ENCODE data around the gene PAK5. TPM values are rescaled to one million over a fixed set of nuclear protein-coding genes. Genes with fewer than 3 reads are reported as not detected.

The PAK5 gene
- total RNA-seq, 2 experiments from 2014 or later: not detected

- Mint-ChIP-seq H3K9me3 (no peaks in the 10 kb centered on the region), H3K36me3 (ENCODE audit: low read depth) (no peaks in the 10 kb centered on the region), H3K4me3 (no peak overlapping the region), H3K27me3 (peaks cover 58% of the 10 kb centered on the region), H3K4me1 (ENCODE audit: low read depth) (no peaks in the 10 kb centered on the region), H3K27ac (no peak overlapping the region)
- ChIA-PET CTCF (no interaction called here), POLR2A (interaction anchor here (0.8 kb wide), 1 partner anchor 110 kb away, joined by 3 read pairs; no protein-coding TSS in a partner anchor)
- intact Hi-C loops (cut with DNase I, micrococcal nuclease): no loop called here
- peaks cover 0 to 22% of the 10 kb centered on the region in 2 experiments for H3K9me3 ChIP-seq (ENCODE audit: control insufficient read depth in 1 of 2, insufficient read depth in 1 of 2, low read length in 2 of 2)
- no peak overlapping the region for H3K27ac ChIP-seq (ENCODE audit: low read depth in 1 of 2, low read length in 2 of 2)
- ATAC-seq (ENCODE audit: poor library complexity) (no peak), DNase-seq (no peak)
- no peaks in the 10 kb centered on the region for H3K4me1 ChIP-seq (ENCODE audit: insufficient read depth, low read length)
- no peak overlapping the region for H3K4me3 ChIP-seq (ENCODE audit: low read length)
- no peak for TF ChIP-seq CTCF (IDR thresholded peaks at IDR 0.05)
- H3K27me3 ChIP-seq (ENCODE audit: control insufficient read depth in 1 of 2, insufficient read depth in 2 of 2, low read length in 2 of 2): peaks cover 35 to 36% of the 10 kb centered on the region in 2 experiments
- H3K36me3 ChIP-seq (ENCODE audit: insufficient read depth, low read length): no peaks in the 10 kb centered on the region
Measured at GRCh38 chr20:9518576-9519175, 320.2 kb downstream of the PAK5 start.

- Histone ChIP-seq H3K4me3 (ENCODE audit: low read length) (no peak overlapping the region), H3K9me3 (ENCODE audit: control insufficient read depth in 1 of 2, insufficient read depth in 1 of 2, low read length in 2 of 2) (peaks cover 0 to 22% of the 10 kb centered on the region in 2 experiments), H3K4me1 (ENCODE audit: insufficient read depth, low read length) (no peaks in the 10 kb centered on the region), H3K27me3 (ENCODE audit: control insufficient read depth in 1 of 2, insufficient read depth in 2 of 2, low read length in 2 of 2) (peaks cover 35 to 40% of the 10 kb centered on the region in 2 experiments), H3K27ac (ENCODE audit: low read depth in 1 of 2, low read length in 2 of 2) (no peak overlapping the region), H3K36me3 (ENCODE audit: insufficient read depth, low read length) (no peaks in the 10 kb centered on the region)
- peaks cover 66% of the 10 kb centered on the region for H3K27me3 Mint-ChIP-seq
- DNase-seq (no peak), ATAC-seq (ENCODE audit: poor library complexity) (no peak)
- H3K4me3 Mint-ChIP-seq: no peak overlapping the region
- POLR2A ChIA-PET: no interaction called here
- intact Hi-C loops (cut with DNase I, micrococcal nuclease): no loop called here
- no peaks in the 10 kb centered on the region for H3K9me3 Mint-ChIP-seq
- CTCF ChIA-PET: no interaction called here
- no peak overlapping the region for H3K27ac Mint-ChIP-seq
- no peak for TF ChIP-seq CTCF (IDR thresholded peaks at IDR 0.05)
- H3K36me3 Mint-ChIP-seq (ENCODE audit: low read depth): no peaks in the 10 kb centered on the region
- no peaks in the 10 kb centered on the region for H3K4me1 Mint-ChIP-seq (ENCODE audit: low read depth)
Measured at GRCh38 chr20:9517297-9518162, 321.3 kb downstream of the PAK5 start.

- Histone ChIP-seq H3K27me3 (ENCODE audit: control insufficient read depth in 1 of 2, insufficient read depth in 2 of 2, low read length in 2 of 2) (peaks cover 35 to 51% of the 10 kb centered on the region in 2 experiments), H3K4me3 (ENCODE audit: low read length) (no peak overlapping the region), H3K27ac (ENCODE audit: low read depth in 1 of 2, low read length in 2 of 2) (no peak overlapping the region), H3K9me3 (ENCODE audit: control insufficient read depth in 1 of 2, insufficient read depth in 1 of 2, low read length in 2 of 2) (peaks cover 0 to 22% of the 10 kb centered on the region in 2 experiments), H3K4me1 (ENCODE audit: insufficient read depth, low read length) (no peaks in the 10 kb centered on the region), H3K36me3 (ENCODE audit: insufficient read depth, low read length) (no peaks in the 10 kb centered on the region)
- H3K36me3 Mint-ChIP-seq (ENCODE audit: low read depth): no peaks in the 10 kb centered on the region
- intact Hi-C loops (cut with DNase I, micrococcal nuclease): no loop called here
- no peak for TF ChIP-seq CTCF (IDR thresholded peaks at IDR 0.05)
- H3K27me3 Mint-ChIP-seq: peaks cover 78% of the 10 kb centered on the region
- H3K27ac Mint-ChIP-seq: no peak overlapping the region
- DNase-seq (no peak), ATAC-seq (ENCODE audit: poor library complexity) (no peak)
- POLR2A ChIA-PET: no interaction called here
- CTCF ChIA-PET: no interaction called here
- no peaks in the 10 kb centered on the region for H3K4me1 Mint-ChIP-seq (ENCODE audit: low read depth)
- no peaks in the 10 kb centered on the region for H3K9me3 Mint-ChIP-seq
- H3K4me3 Mint-ChIP-seq: no peak overlapping the region
Measured at GRCh38 chr20:9516234-9516871, 322.5 kb downstream of the PAK5 start.

Data from CD4-positive, alpha-beta T cell (primary cell).